ENCODE data around the gene GRID2. TPM values are rescaled to one million over a fixed set of nuclear protein-coding genes. Genes with fewer than 3 reads are reported as not detected.

Gene GRID2
- total and polyA plus RNA-seq, 8 donors, result 0.39 TPM; not detected in 7

- Histone ChIP-seq H3K9me3 (no peaks in the 10 kb centered on the region), H3K27me3 (no peaks in the 10 kb centered on the region), H3K4me1 (no peaks in the 10 kb centered on the region), H3K4me3 (no peak overlapping the region), H3K27ac (no peak overlapping the region), H3K36me3 (no peaks in the 10 kb centered on the region)
- intact Hi-C loops (cut with DNase I), result no loop called here
- ATAC-seq (no peak), DNase-seq (no peak), FAIRE-seq (no peak)
- no peak for TF ChIP-seq CTCF (IDR thresholded peaks at IDR 0.05)
Measured at GRCh38 chr4:93313197-93313596, 1009.4 kb downstream of the GRID2 start.

DNA sequence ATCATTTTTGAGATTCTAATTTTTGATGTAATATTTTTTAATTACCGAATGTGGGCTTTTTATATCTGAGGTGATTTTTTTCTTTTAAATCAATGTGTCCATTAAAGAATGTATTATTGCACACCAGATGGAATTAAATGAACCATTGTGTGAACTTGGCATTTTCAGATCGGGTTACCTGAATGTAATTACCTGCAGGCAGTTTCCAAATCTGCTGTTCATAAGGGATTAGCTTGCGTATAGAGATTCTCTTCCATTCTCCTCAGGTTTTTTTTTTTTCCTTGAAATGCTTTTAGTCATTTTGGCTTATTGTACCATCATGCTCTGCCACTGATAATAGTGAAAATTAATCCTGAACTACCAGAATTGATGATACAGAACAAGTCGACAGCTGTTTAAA lies 1013.3 kb downstream of the GRID2 start:
- H3K4me1 ChIP-seq, result no peaks in the 10 kb centered on the region
- H3K4me3 ChIP-seq, result no peak overlapping the region
- no peaks in the 10 kb centered on the region for H3K36me3 ChIP-seq
- TF ChIP-seq CTCF (IDR thresholded peaks at IDR 0.05), result no peak
- DNase-seq, result no peak
- 47 to 55% methylated on average over 4 of the region's 4 CpGs for whole genome bisulfite sequencing, 2 donors
- no peak for FAIRE-seq
- intact Hi-C loops (cut with DNase I), result no loop called here
- no peaks in the 10 kb centered on the region for H3K27me3 ChIP-seq
- H3K27ac ChIP-seq, result no peak overlapping the region
- no peak for ATAC-seq
- no peaks in the 10 kb centered on the region for H3K9me3 ChIP-seq

DNA sequence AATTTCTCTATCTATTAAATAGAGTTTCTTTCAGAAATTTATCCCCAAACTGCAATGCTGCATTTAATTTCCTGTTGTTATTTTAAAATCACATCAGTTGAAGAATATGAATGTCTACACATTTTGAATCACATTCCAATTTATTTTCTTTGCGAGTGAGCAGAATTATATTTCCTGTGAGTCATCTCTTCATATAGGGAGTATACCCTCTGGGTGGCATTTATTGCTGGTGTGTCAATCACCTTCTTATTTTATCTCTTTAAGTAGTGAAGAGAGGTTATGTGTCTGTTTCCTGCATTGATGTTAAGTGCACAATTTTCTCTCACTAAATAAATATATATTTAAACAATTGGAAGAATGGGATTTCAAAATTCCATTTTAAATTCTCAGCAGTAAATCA lies 1013.8 kb downstream of the GRID2 start:
- WGBS, 2 donors, result 82 to 92% methylated on average over 1 of the region's 1 CpG
- intact Hi-C loops (cut with DNase I), result no loop called here
- TF ChIP-seq CTCF (IDR thresholded peaks at IDR 0.05), result no peak
- no peaks in the 10 kb centered on the region for H3K4me1 ChIP-seq
- H3K27me3 ChIP-seq, result no peaks in the 10 kb centered on the region
- no peak overlapping the region for H3K27ac ChIP-seq
- DNase-seq (no peak), FAIRE-seq (no peak), ATAC-seq (no peak)
- no peaks in the 10 kb centered on the region for H3K36me3 ChIP-seq
- no peak overlapping the region for H3K4me3 ChIP-seq
- no peaks in the 10 kb centered on the region for H3K9me3 ChIP-seq

GRCh38 chr4:93319041-93319440 lies 1015.3 kb downstream of the GRID2 start:
- DNase-seq, result no peak
- no peak for TF ChIP-seq CTCF (IDR thresholded peaks at IDR 0.05)
- no peaks in the 10 kb centered on the region for H3K9me3 ChIP-seq
- no peak overlapping the region for H3K27ac ChIP-seq
- 34 to 36% methylated on average over 1 of the region's 1 CpG for WGBS, 2 donors
- no peaks in the 10 kb centered on the region for H3K4me1 ChIP-seq
- intact Hi-C loops (cut with DNase I), result no loop called here
- H3K36me3 ChIP-seq, result no peaks in the 10 kb centered on the region
- no peaks in the 10 kb centered on the region for H3K27me3 ChIP-seq
- no peak for FAIRE-seq
- no peak overlapping the region for H3K4me3 ChIP-seq
- no peak for ATAC-seq

DNA sequence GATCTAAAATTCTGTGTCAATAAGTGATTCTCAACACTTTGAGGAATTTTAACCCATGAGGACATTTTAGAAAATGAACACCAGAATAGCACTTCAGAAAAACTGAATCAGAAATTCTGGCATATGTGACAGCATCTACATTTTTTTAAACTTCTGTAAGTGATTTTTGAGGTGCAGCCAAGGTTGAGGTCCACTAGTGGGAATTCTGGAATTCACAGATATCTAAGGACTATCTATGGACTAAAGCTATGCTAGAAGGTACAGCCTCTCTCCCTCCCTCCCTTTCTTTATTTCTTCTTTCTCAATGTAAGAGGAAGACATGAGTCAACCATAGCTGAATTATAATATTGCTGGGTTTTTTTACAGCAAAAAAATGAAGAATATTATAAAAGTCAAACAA lies 1016.6 kb downstream of the GRID2 start:
- Histone ChIP-seq H3K27me3 (no peaks in the 10 kb centered on the region), H3K9me3 (no peaks in the 10 kb centered on the region), H3K4me1 (no peaks in the 10 kb centered on the region), H3K27ac (no peak overlapping the region), H3K4me3 (no peak overlapping the region), H3K36me3 (no peaks in the 10 kb centered on the region)
- ATAC-seq (no peak), DNase-seq (no peak), FAIRE-seq (no peak)
- TF ChIP-seq CTCF (IDR thresholded peaks at IDR 0.05), result no peak
- intact Hi-C loops (cut with DNase I), result no loop called here
